H1 (cell line): Measurements from ENCODE around the gene RBBP5. TPM values are rescaled to one million over a fixed set of nuclear protein-coding genes. Genes with fewer than 3 reads are reported as not detected.

Experiments
- CTCF ChIA-PET: fragments of 300-600 bp; sonication (Branson Sonifier 250); formaldehyde crosslinking; loops from one replicate; lab custom pipeline; 2021; ENCODE audit not compliant: partially characterized antibody; lab: Charles Lee
- POLR2A ChIA-PET: fragments of 300-600 bp; sonication (Branson Sonifier 250); formaldehyde crosslinking; loops from one replicate; lab custom pipeline; 2021; ENCODE audit warnings: inconsistent platforms; ENCODE audit not compliant: partially characterized antibody; lab: Charles Lee
- DNase-seq, 2 experiments: peaks; one replicate each; pipeline versions ENCODE4 v3.0.0 to v3.0.0-alpha.2; 2010 to 2022; ENCODE audit warnings: low spot score in 2 of 2, low read depth in 1 of 2, mixed read lengths in 1 of 2
- FAIRE-seq: peaks from 2 replicates; lab custom pipeline; 2011; peaks lifted over from hg19 to GRCh38; lab: Jason Lieb, UNC
- H2AFZ ChIP-seq: 2 replicates; pipeline ENCODE4 v1.8.1; 2012; ENCODE audit warnings: low read length, inconsistent platforms
- H2AK5ac ChIP-seq: 2 replicates; pipeline ENCODE4 v1.6.1; 2013; ENCODE audit warnings: low read depth, low read length
- H2BK120ac ChIP-seq: replicated peaks from 2 replicates; pipeline ENCODE3; 2013; ENCODE audit warnings: low read depth, low read length, inconsistent platforms
- H2BK12ac ChIP-seq: 2 replicates; pipeline ENCODE4 v1.6.1; 2013; ENCODE audit warnings: low read depth, low read length
- H2BK15ac ChIP-seq: 2 replicates; pipeline ENCODE4 v1.6.1; 2013; ENCODE audit warnings: low read length
- H2BK20ac ChIP-seq: 2 replicates; pipeline ENCODE4 v1.6.1; 2013; ENCODE audit warnings: low read length
- H2BK5ac ChIP-seq: 2 replicates; pipeline ENCODE4 v1.6.1; 2013; ENCODE audit warnings: low read depth, low read length
- H3K14ac ChIP-seq: 2 replicates; pipeline ENCODE4 v1.6.1; 2013; ENCODE audit warnings: inconsistent platforms; ENCODE audit not compliant: insufficient read length
- H3K18ac ChIP-seq: 2 replicates; pipeline ENCODE4 v1.6.1; 2013; ENCODE audit warnings: low read length; ENCODE audit errors: extremely low read depth
- H3K23ac ChIP-seq: 2 replicates; pipeline ENCODE4 v1.6.1; 2013; ENCODE audit warnings: inconsistent platforms; ENCODE audit not compliant: insufficient read length
- H3K23me2 ChIP-seq: 2 replicates; pipeline ENCODE4 v1.6.1; 2013; ENCODE audit warnings: low read depth, low read length
- H3K27ac ChIP-seq: 2 replicates; pipeline ENCODE4 v1.6.1; 2011; ENCODE audit warnings: low read depth, low read length, inconsistent platforms
- H3K27me3 ChIP-seq, 4 experiments: replicated peaks in 1 of 4; 1 replicate in 1 of 4; 2 replicates in 3 of 4; pipeline versions ENCODE4 v1.6.1 to v1.8.1; 2011 to 2013; ENCODE audit warnings: low read length in 3 of 4, mild to moderate bottlenecking in 3 of 4, inconsistent platforms in 2 of 4, mixed read lengths in 2 of 4, moderate library complexity in 1 of 4; ENCODE audit not compliant: control insufficient read depth in 3 of 4, insufficient read depth in 3 of 4; ENCODE audit errors: extremely low read depth in 1 of 4
- H3K36me3 ChIP-seq, 4 experiments: 2 replicates each; pipeline versions ENCODE4 v1.6.1 to v1.8.1; 2011 to 2013; ENCODE audit warnings: mild to moderate bottlenecking in 4 of 4, low read length in 3 of 4, moderate library complexity in 2 of 4, control low read depth in 1 of 4, inconsistent platforms in 1 of 4; ENCODE audit not compliant: insufficient read depth in 4 of 4, control insufficient read depth in 2 of 4
- H3K4ac ChIP-seq: replicated peaks from 2 replicates; pipeline ENCODE3; 2013; ENCODE audit warnings: low read length, low read depth, mixed read lengths, inconsistent platforms; ENCODE audit not compliant: insufficient read length
- H3K4me1 ChIP-seq, 4 experiments: replicated peaks in 1 of 4; 1 replicate in 1 of 4; 2 replicates in 3 of 4; pipeline versions ENCODE4 v1.6.1 to v1.8.1; 2011 to 2013; ENCODE audit warnings: low read length in 3 of 4, inconsistent platforms in 2 of 4, mixed read lengths in 1 of 4; ENCODE audit not compliant: insufficient read depth in 4 of 4, control insufficient read depth in 3 of 4
- H3K4me2 ChIP-seq, 2 experiments: 2 replicates each; pipeline versions ENCODE4 v1.6.1 to v1.8.1; 2011 to 2013; ENCODE audit warnings: low read depth in 2 of 2, low read length in 2 of 2, control low read depth in 1 of 2, inconsistent platforms in 1 of 2, mild to moderate bottlenecking in 1 of 2; ENCODE audit not compliant: insufficient read depth in 1 of 2
- H3K4me3 ChIP-seq, 4 experiments: fragments of 200-600, 300-600 bp in 1 of 4; sonication (generic), shearing (Covaris generic), sonication (Bioruptor Twin) in 1 of 4; 2 replicates each; pipeline versions ENCODE4 v1.5.1 to v1.8.1; 2011 to 2016; ENCODE audit warnings: low read length in 4 of 4, low read depth in 3 of 4, control low read depth in 2 of 4, inconsistent platforms in 2 of 4, mild to moderate bottlenecking in 2 of 4, mixed read lengths in 1 of 4, moderate library complexity in 1 of 4; ENCODE audit not compliant: insufficient read depth in 2 of 4; ENCODE audit errors: extremely low read depth in 1 of 4
- H3K56ac ChIP-seq: replicated peaks from 2 replicates; pipeline ENCODE3; 2013; ENCODE audit warnings: low read depth, mild to moderate bottlenecking, mixed read lengths, low read length, inconsistent platforms; ENCODE audit not compliant: insufficient read length
- H3K79me1 ChIP-seq: 2 replicates; pipeline ENCODE4 v1.6.1; 2013; ENCODE audit warnings: low read depth, low read length, control low read depth
- H3K79me2 ChIP-seq, 2 experiments: 2 replicates each; pipeline versions ENCODE4 v1.6.1 to v1.8.1; 2012 to 2013; ENCODE audit warnings: low read length in 2 of 2, mild to moderate bottlenecking in 2 of 2, inconsistent platforms in 1 of 2; ENCODE audit not compliant: insufficient read depth in 2 of 2, control insufficient read depth in 1 of 2
- H3K9ac ChIP-seq, 4 experiments: replicated peaks in 1 of 4; 1 replicate in 1 of 4; 2 replicates in 3 of 4; pipeline versions ENCODE4 v1.6.1 to v1.8.1; 2011 to 2013; ENCODE audit warnings: low read depth in 3 of 4, low read length in 3 of 4, control low read depth in 2 of 4, mild to moderate bottlenecking in 2 of 4, moderate library complexity in 2 of 4, inconsistent platforms in 1 of 4; ENCODE audit errors: extremely low read depth in 1 of 4
- H3K9me3 ChIP-seq, 2 experiments: 2 replicates each; pipeline versions ENCODE4 v1.6.1 to v1.8.1; 2012 to 2013; ENCODE audit warnings: mild to moderate bottlenecking in 2 of 2, moderate library complexity in 2 of 2, control low read depth in 1 of 2, inconsistent platforms in 1 of 2, low read depth in 1 of 2, low read length in 1 of 2, mixed read lengths in 1 of 2; ENCODE audit not compliant: insufficient read depth in 2 of 2
- H4K20me1 ChIP-seq, 2 experiments: replicated peaks in 1 of 2; 2 replicates each; pipeline versions ENCODE3 to v1.8.1; 2011 to 2013; ENCODE audit warnings: inconsistent platforms in 2 of 2, low read length in 2 of 2, mild to moderate bottlenecking in 1 of 2; ENCODE audit not compliant: insufficient read depth in 2 of 2, control insufficient read depth in 1 of 2
- H4K5ac ChIP-seq: 2 replicates; pipeline ENCODE4 v1.6.1; 2013; ENCODE audit warnings: low read length, low read depth, mixed read lengths, inconsistent platforms; ENCODE audit not compliant: insufficient read length
- H4K8ac ChIP-seq: 2 replicates; pipeline ENCODE4 v1.8.0; 2013; ENCODE audit warnings: mild to moderate bottlenecking, moderate library complexity, low read length, inconsistent platforms; ENCODE audit not compliant: insufficient read depth; ENCODE audit errors: extremely low read depth
- H4K91ac ChIP-seq: replicated peaks from 2 replicates; pipeline ENCODE3; 2013; ENCODE audit warnings: low read length, mixed read lengths, inconsistent platforms; ENCODE audit not compliant: insufficient read length
- BACH1 ChIP-seq: IDR thresholded peaks from 2 replicates; pipeline ENCODE4 v1.6.1; 2012; ENCODE audit warnings: low read length, improper control_type of control experiment
- EZH2 ChIP-seq: fragments of 200-600 bp; sonication (generic); IDR thresholded peaks from 2 replicates; pipeline ENCODE4 v1.7.1; 2012; ENCODE audit warnings: low read depth, mild to moderate bottlenecking, moderate library complexity, low read length, inconsistent platforms; ENCODE audit not compliant: severe bottlenecking
- POLR2AphosphoS5 ChIP-seq: IDR thresholded peaks from 2 replicates; pipeline ENCODE4 v1.6.1; 2011; ENCODE audit warnings: low read depth, low read length
- RNF2 ChIP-seq: fragments of 200-900, 300-1000 bp; sonication (generic); IDR thresholded peaks from 2 replicates; pipeline ENCODE4 v1.7.1; 2016; ENCODE audit warnings: borderline replicate concordance, low read depth, mild to moderate bottlenecking, antibody characterized with exemption, low read length; ENCODE audit not compliant: poor library complexity, severe bottlenecking; ENCODE audit errors: missing control alignments
- WGBS, 2 experiments: shearing (Covaris generic) in 1 of 2; methylation state at CpG; one replicate each; pipeline versions ENCODE4 v1.1.6 to v1.1.7; 2013 to 2015; ENCODE audit warnings: low lambda C conversion rate in 2 of 2, mixed read lengths in 2 of 2, inconsistent platforms in 1 of 2, low coverage in 1 of 2, missing lambda C conversion rate in 1 of 2; ENCODE audit not compliant: insufficient replicate concordance in 2 of 2, insufficient coverage in 1 of 2, insufficient read length in 1 of 2; ENCODE audit errors: extremely low coverage in 1 of 2, missing lambda C conversion rate in 1 of 2; 5-methylcytosine and 5-hydroxymethylcytosine counted together
- polyA plus RNA-seq, 7 experiments: library from polyadenylated mRNA; depleted of rRNA in 3 of 7; stranded (reverse) in 5 of 7; unstranded in 2 of 7; fragments of >200 nt in 5 of 7; fragments of 200-250 nt in 2 of 7; gene quantifications; 1 replicate in 5 of 7; 2 replicates in 1 of 7; 4 replicates in 1 of 7; pipeline versions ENCODE4 v1.2.1 to v1.2.3, GENCODE V29; 2011 to 2013; ENCODE audit warnings: missing spikeins in 2 of 7, mixed read lengths in 2 of 7
- total RNA-seq: library from RNA; stranded (reverse); fragmentation: NEBNext Ultra II Directional; extraction: Animal tissue kit (Norgen Biotek cat#: 25700); gene quantifications from 2 replicates; pipeline ENCODE4 v1.2.1, GENCODE V29; 2021
- TF ChIP-seq, protein P1 (sequence below): IDR thresholded peaks from 2 replicates; pipeline ENCODE4 v1.6.1; 2012; ENCODE audit warnings: inconsistent platforms
- TF ChIP-seq, protein P2 (sequence below), 3 experiments: IDR thresholded peaks; 1 replicate in 2 of 3; 2 replicates in 1 of 3; pipeline versions ENCODE4 v1.5.1 to v1.6.1; 2011; ENCODE audit warnings: low read length in 3 of 3, mild to moderate bottlenecking in 3 of 3, inconsistent platforms in 2 of 3, low read depth in 1 of 3, moderate library complexity in 1 of 3; ENCODE audit not compliant: insufficient read depth in 1 of 3; ENCODE audit errors: control extremely low read depth in 1 of 3
- TF ChIP-seq, protein P3 (sequence below): IDR thresholded peaks from 2 replicates; pipeline ENCODE4 v1.6.1; 2012; ENCODE audit warnings: low read length, inconsistent platforms

RBBP5 gene
- total and polyA plus RNA-seq, 2 of the 8 experiments (the other 6 are each of a cell fraction or from before 2014, with no cell fraction given), result 6.7 to 21.5 TPM

DNA sequence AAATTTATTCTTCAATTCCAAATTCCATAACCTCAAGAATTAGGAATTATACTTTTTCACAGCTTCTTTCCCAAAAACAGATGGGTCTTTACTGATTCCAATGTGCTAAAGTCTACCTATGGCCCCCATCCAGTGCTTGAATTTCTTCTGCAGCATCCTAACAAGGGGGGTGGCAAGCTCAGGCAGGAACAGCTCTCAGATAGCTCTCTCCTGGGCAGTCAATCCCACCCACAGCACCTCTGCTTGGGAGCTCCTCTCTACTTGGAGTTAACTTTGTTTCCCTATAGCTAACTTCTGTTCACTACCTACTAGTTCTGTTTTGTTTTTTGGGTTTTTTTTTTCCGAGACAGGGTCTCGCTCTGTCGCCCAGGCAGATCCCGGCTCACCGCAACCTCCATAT is 12.1 kb downstream of the RBBP5 start:
- no peak overlapping the region for H3K56ac ChIP-seq
- H4K91ac ChIP-seq, result no peak overlapping the region
- no peak overlapping the region for H2BK120ac ChIP-seq
- ChIA-PET POLR2A (interaction anchor here (0.8 to 3.3 kb wide), 3 partner anchors 12 to 14 kb away, joined by 3 to 21 read pairs (median 4); partner anchors contain the start of gene RBBP5), CTCF (interaction anchor here (0.6 to 3.2 kb wide), 16 partner anchors 10 to 156 kb away, joined by 3 to 16 read pairs (median 4); partner anchors contain the start of gene RBBP5)
- H2BK20ac ChIP-seq, result no peak overlapping the region
- no peak overlapping the region for H2BK15ac ChIP-seq
- no peaks in the 10 kb centered on the region; a peak in 1 of 7 replicates for H3K4me1 ChIP-seq
- H4K5ac ChIP-seq, result no peak overlapping the region
- peaks cover 0 to 1% of the 10 kb centered on the region in 2 experiments for H4K20me1 ChIP-seq
- no peak overlapping the region for H3K23ac ChIP-seq
- no peak overlapping the region for H3K4ac ChIP-seq
- H3K4me3 ChIP-seq, result no peak overlapping the region
- H3K36me3 ChIP-seq, result peaks cover 1 to 32% (median 20%) of the 10 kb centered on the region in 4 experiments; a peak in 7 of 8 replicates
- H3K27me3 ChIP-seq, result no peaks in the 10 kb centered on the region
- no peaks in the 10 kb centered on the region for H3K9me3 ChIP-seq
- no peak overlapping the region for H2BK12ac ChIP-seq
- H3K79me2 ChIP-seq, result 0 out of 4 replicates have a peak, but pooled peaks cover 2% of the 10 kb centered on the region in 2 experiments
- H3K9ac ChIP-seq, result no peak overlapping the region
- no peak overlapping the region for H4K8ac ChIP-seq
- H3K18ac ChIP-seq, result no peak overlapping the region
- DNase-seq, result no peak
- no peaks in the 10 kb centered on the region for H3K23me2 ChIP-seq
- H3K14ac ChIP-seq, result no peak overlapping the region
- no peak overlapping the region for H2AFZ ChIP-seq
- H2BK5ac ChIP-seq, result no peak overlapping the region
- no peaks in the 10 kb centered on the region; the same call in 1 of the 2 replicates for H3K79me1 ChIP-seq
- H2AK5ac ChIP-seq, result no peak overlapping the region
- FAIRE-seq, result no peak
- 80% methylated on average over 5 of the region's 5 CpGs; no CpG with 5 or more reads in 1 of the 2 experiments for WGBS, 2 experiments
- H3K27ac ChIP-seq, result no peak overlapping the region
- no peak overlapping the region for H3K4me2 ChIP-seq
- TF ChIP-seq RNF2 (no peak), EZH2 (no peak), BACH1 (no peak), POLR2AphosphoS5 (no peak)
- TF ChIP-seq, protein P1, sequence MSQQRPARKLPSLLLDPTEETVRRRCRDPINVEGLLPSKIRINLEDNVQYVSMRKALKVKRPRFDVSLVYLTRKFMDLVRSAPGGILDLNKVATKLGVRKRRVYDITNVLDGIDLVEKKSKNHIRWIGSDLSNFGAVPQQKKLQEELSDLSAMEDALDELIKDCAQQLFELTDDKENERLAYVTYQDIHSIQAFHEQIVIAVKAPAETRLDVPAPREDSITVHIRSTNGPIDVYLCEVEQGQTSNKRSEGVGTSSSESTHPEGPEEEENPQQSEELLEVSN, result no peak
- TF ChIP-seq, protein P2, sequence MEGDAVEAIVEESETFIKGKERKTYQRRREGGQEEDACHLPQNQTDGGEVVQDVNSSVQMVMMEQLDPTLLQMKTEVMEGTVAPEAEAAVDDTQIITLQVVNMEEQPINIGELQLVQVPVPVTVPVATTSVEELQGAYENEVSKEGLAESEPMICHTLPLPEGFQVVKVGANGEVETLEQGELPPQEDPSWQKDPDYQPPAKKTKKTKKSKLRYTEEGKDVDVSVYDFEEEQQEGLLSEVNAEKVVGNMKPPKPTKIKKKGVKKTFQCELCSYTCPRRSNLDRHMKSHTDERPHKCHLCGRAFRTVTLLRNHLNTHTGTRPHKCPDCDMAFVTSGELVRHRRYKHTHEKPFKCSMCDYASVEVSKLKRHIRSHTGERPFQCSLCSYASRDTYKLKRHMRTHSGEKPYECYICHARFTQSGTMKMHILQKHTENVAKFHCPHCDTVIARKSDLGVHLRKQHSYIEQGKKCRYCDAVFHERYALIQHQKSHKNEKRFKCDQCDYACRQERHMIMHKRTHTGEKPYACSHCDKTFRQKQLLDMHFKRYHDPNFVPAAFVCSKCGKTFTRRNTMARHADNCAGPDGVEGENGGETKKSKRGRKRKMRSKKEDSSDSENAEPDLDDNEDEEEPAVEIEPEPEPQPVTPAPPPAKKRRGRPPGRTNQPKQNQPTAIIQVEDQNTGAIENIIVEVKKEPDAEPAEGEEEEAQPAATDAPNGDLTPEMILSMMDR (IDR thresholded peaks at IDR 0.05; ENCODE audit: control extremely low read depth in 1 of 3, insufficient read depth in 1 of 3, low read depth in 1 of 3, low read length in 3 of 3), result no peak
- TF ChIP-seq, protein P3, sequence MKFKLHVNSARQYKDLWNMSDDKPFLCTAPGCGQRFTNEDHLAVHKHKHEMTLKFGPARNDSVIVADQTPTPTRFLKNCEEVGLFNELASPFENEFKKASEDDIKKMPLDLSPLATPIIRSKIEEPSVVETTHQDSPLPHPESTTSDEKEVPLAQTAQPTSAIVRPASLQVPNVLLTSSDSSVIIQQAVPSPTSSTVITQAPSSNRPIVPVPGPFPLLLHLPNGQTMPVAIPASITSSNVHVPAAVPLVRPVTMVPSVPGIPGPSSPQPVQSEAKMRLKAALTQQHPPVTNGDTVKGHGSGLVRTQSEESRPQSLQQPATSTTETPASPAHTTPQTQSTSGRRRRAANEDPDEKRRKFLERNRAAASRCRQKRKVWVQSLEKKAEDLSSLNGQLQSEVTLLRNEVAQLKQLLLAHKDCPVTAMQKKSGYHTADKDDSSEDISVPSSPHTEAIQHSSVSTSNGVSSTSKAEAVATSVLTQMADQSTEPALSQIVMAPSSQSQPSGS, result no peak
